ENCODE measurements around the gene DGAT2.
A peak's percentile ranks its signal among the peaks of the same experiment; 100 is the strongest.

DGAT2 gene

GRCh38 chr11:75781296-75781695, 12.7 kb downstream of the DGAT2 start:
- DNase-seq, result no peak

GRCh38 chr11:75781831-75782230, 13.3 kb downstream of the DGAT2 start:
- no peak for DNase-seq

DNA sequence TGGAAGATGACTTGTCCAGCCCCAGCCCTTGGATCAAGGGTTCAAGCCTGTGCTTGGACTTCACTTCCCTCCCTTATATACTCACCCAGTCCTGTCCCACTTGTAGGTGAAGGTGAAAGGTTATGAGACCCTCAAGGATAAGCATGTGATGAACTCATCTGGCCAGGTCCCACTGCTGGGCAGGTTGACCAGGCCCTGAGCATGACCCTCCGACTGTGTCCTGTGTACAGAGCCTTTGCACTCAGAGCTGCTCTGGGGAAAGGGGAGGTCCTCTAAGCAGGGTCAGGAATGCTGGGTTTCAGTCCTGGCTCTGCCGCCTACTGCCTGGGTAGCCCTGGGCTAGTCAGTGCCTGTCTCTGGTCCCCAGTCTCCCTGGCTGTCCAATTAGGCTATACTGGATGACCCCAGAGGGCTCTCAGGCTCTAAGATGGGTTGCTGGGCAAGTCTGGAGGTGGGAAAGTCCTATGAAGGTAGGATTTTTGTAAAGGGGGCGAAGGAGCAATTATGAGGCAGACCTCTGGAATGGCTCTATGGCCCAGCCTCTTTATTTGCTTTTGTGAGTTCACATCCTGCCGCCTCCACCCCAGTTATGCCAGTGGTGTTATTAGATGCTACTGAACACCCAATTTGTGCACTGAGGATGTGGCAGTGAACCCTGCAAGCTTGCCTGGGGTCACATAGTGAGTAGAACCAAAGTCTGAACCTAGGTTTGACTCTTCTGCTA, 14.1 kb downstream of the DGAT2 start:
- DNase-seq, result no peak

GRCh38 chr11:75783416-75784084, 15.0 kb downstream of the DGAT2 start:
- no peak for DNase-seq

- DNase-seq, result no peak
Measured at GRCh38 chr11:75784085-75784478, 15.5 kb downstream of the DGAT2 start.

GRCh38 chr11:75784506-75784905, 15.9 kb downstream of the DGAT2 start:
- DNase-seq, result no peak

DNA sequence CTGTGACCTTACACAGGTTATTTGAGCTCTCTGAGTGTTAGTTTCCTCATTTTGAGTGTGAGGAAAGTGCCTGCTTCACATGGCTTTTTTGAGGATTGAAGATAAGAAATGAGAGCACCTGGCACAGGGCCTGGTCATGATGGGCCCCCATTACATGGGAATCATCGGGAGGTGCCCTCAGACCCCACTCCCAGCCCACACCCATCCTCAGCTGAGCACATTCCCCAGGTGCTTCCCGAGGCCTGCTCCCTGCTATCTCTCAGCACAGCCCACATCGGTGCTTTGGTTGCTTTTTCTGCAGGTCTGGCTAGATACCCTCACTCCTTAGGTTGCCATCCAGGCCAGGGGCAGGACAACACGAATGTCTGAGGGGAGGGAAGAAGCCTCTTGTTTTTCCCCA, 16.6 kb downstream of the DGAT2 start:
- DNase-seq, result no peak

- peak; percentile 84 to 92 for DNase-seq
Measured at GRCh38 chr11:75786101-75786736, 17.6 kb downstream of the DGAT2 start.

- no peak for DNase-seq
Measured at GRCh38 chr11:75789521-75789920, 20.9 kb downstream of the DGAT2 start.

DNA sequence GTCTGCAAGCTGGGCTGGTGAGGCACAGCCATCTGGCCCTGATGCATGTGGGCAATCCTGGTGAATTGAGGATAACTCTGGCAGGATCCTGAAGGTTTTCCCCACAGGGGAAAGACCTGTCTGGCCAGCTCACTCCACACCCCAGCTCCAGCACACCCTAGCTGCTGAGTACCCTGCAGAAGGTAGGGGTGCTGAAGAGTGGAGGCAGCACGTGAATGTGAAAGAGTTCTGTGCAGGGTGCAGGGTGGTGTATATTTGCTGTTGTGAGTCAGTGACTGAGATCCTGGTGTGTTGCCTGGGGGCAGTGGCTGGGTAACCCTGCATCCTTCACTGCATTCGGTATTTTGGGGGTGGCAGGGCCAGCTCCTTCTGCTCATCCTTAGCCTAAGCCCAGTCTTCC, 22.4 kb downstream of the DGAT2 start:
- no peak for DNase-seq

DNA sequence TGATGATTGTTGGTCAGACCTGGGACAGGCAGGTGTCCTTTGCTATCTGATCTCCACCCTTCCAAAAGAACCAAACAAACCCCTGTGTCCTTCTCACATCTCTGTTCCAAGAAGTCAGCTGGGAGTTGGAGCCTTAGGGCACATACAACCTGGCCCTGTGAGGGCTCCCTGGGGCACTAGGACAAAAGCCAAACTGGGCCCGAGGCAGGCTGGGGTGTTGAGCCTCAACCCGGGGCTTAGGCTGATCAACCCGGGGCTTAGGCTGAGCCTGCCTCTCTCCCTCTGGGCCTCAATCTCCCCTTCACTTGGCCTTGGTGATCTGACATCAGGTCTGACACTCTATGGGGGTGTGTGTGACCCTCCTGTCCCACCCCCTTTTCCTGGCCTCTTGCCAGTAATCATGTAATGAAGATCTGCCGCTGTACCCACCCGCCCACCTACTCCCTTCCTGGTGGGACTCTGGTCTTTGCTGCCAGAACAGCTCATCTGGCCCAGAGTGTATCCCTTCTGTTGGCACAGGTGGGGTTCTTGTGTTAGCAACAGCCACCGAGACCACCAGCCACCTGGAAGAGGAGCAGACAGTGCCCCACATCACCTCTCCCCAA, 23.7 kb downstream of the DGAT2 start:
- DNase-seq, result no peak

DNA sequence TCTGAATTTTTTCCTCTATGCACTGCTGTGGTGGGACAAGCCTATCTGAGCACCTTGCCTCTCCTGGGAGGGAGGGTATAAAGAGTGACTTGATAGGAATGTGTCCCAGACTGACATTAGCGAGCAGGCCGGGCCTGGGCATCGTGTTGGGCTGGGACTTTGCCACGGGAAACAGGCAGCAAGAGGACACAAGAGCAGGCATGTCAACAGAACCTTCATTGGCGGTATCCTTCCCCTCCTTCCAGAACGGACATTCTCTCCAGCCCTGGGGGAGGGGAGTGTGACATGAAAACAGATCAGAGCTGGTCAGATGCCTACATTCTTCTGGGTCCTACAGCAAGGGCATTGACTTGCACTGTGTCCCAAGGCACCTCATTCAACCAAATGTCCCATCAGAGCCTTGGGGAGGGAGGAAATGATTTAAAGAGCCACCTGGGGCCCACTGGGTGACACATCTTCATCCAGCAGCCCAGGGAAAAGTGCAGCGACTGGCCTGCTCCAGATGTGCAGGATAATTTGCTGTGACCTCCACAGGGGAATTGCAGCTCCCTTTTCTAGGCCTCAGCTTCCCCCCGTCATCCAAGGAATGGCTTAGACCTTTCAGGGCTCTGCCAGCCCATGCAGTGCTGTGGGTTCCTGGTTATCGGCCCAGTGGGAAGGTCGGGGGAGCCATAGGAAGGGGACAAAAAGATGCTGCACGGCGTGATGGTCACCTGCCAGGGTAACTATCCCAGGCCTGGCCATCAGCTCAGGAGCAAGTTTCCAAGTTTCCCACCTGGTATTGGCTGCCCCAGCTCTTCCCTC, 24.6 kb downstream of the DGAT2 start:
- no peak for DNase-seq

- peak; percentile 41 to 71 for DNase-seq
Measured at GRCh38 chr11:75793966-75794365, 25.4 kb downstream of the DGAT2 start.

- DNase-seq, result no peak
Measured at GRCh38 chr11:75795276-75796090, 26.9 kb downstream of the DGAT2 start.

GRCh38 chr11:75796091-75796435, 27.5 kb downstream of the DGAT2 start:
- no peak for DNase-seq

DNA sequence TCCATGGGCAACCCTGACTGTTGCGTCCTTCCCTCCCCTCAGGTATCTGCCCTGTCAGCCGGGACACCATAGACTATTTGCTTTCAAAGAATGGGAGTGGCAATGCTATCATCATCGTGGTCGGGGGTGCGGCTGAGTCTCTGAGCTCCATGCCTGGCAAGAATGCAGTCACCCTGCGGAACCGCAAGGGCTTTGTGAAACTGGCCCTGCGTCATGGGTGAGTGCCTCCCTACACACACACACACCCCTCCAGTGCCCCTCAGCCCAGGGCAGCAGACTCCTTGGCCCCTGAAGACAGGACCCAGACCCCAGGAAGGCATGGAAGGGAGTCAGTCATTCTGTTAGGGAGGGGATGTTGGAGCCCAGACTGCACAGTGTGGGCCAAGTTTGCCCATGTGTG, 28.5 kb downstream of the DGAT2 start:
- DNase-seq, result no peak

DNA sequence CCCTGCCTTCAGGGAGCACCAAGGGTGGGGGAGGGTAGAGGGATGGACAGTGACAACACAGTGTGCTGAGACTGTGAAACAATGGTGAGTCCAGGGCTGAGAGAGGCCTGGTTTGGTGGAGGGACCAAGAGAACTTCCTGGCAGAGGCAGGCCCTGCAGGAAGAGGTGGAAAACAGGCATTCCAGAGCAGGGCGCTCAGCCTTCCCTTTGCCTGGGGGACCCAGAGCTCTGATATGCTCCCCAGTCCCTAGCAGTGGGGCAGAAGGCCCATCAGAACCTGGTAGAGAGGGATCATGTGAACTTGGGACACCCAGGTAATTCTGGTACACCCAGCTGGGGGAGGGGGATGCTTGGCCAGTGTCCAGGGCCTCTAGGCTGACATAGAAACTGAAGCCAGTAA, 29.2 kb downstream of the DGAT2 start:
- DNase-seq, result no peak

DNA sequence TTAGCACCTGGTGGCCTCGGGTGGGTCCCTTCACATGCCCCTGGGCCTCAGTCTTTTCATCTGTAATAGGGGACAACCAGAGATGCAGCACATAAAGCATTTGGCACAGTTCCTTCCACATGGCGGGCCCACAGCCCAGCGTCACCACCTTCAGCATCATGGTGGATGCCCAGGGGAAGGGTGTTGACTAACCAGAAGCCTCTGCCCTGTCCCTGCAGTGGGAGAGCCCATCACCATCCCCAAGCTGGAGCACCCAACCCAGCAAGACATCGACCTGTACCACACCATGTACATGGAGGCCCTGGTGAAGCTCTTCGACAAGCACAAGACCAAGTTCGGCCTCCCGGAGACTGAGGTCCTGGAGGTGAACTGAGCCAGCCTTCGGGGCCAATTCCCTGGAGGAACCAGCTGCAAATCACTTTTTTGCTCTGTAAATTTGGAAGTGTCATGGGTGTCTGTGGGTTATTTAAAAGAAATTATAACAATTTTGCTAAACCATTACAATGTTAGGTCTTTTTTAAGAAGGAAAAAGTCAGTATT, 31.6 kb downstream of the DGAT2 start:
- no peak for DNase-seq

GRCh38 chr11:75800728-75801361, 32.3 kb downstream of the DGAT2 start:
- no peak for DNase-seq

DNA sequence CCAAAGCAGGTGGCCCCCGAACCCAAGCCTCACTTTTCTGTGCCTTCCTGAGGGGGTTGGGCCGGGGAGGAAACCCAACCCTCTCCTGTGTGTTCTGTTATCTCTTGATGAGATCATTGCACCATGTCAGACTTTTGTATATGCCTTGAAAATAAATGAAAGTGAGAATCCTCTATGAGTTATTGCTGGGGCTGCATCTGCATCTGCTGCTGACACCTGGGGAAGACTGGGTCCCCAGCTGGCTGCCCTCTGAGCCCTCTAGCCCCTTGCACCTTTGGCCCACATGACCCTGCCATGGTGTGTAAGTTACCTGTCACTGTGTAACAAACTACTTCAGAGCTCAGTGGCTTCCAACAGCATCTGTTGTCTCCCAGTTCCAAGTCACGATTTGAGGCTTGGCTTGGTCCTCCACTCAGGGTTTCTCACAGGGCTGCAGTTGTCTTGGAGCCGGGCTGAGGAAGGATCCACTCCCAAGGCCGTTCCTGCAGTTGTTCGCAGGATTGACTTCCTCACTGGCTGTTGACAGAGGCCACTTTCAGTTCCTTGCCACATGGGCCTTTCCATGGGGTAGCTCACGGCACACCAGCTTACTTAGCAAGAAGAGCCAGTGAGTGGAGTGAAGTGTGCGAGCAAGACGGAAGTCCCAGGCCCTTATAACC, 32.9 kb downstream of the DGAT2 start:
- DNase-seq, result no peak

Measured in NCI-H526 (cell line).